ENCODE data around the gene PEX6.

- TF ChIP-seq POLR2A (IDR thresholded peaks at IDR 0.05; ENCODE audit: extremely low read depth, insufficient read length) (no peak), CTCF (IDR thresholded peaks at IDR 0.05; ENCODE audit: low read depth, low read length) (no peak), MAX (IDR thresholded peaks at IDR 0.05; ENCODE audit: low read depth, low read length) (no peak)
Observed at GRCh38 chr6:43019152-43019551, 40.2 kb upstream of the PEX6 start.

Data from NB4 (cell line).